ENCODE data around the gene FNBP1. TPM values are rescaled to one million over a fixed set of nuclear protein-coding genes. Genes with fewer than 3 reads are reported as not detected.

FNBP1 gene
- total and polyA plus RNA-seq, 2 of the 13 experiments (the other 11 are each of a cell fraction or from before 2014, with no cell fraction given), result 5.4 to 19.5 TPM

- no peak overlapping the region for H3K4me3 ChIP-seq (replicated peaks in 1 of 3; ENCODE audit: insufficient read depth in 1 of 3, low read depth in 2 of 3, low read length in 3 of 3)
- no peaks in the 10 kb centered on the region for H3K9me3 ChIP-seq (ENCODE audit: low read length)
- in situ Hi-C loops (cut with HindIII; ENCODE audit: extremely low pct_ligation_motif_present, low pct_unique_long_range_greater_than_20kb), result no loop called here
- H2AFZ ChIP-seq (ENCODE audit: low read length), result no peak overlapping the region
- WGBS (ENCODE audit: low lambda C conversion rate), result 74% methylated on average over 10 of the region's 10 CpGs
- no peak overlapping the region for H3K4me2 ChIP-seq (ENCODE audit: low read depth, low read length)
- no peak overlapping the region for H3K27ac ChIP-seq (ENCODE audit: extremely low read length, insufficient read depth, low read length)
- intact Hi-C loops (cut with micrococcal nuclease; ENCODE audit: unreplicated experiment), result no loop called here
- ChIA-PET CTCF (ENCODE audit: low intra/inter-chr PET ratio, low total read pairs) (no interaction called here), POLR2A (no interaction called here)
- peaks cover 10% of the 10 kb centered on the region for H3K4me1 ChIP-seq (ENCODE audit: insufficient read depth, low read length)
- TF ChIP-seq ZNF790 (CRISPR knock-in tag; IDR thresholded peaks at IDR 0.05; ENCODE audit: borderline replicate concordance) (no peak), ARHGAP35 (CRISPR knock-in tag; IDR thresholded peaks at IDR 0.05; ENCODE audit: borderline replicate concordance) (no peak), MED13 (CRISPR knock-in tag; IDR thresholded peaks at IDR 0.05) (no peak), HOMEZ (CRISPR knock-in tag; IDR thresholded peaks at IDR 0.05; ENCODE audit: low read depth) (no peak), ZNF460 (CRISPR knock-in tag; IDR thresholded peaks at IDR 0.05; ENCODE audit: borderline replicate concordance) (no peak), SNRNP70 (IDR thresholded peaks at IDR 0.05; ENCODE audit: low read depth, low read length) (no peak), MAF1 (CRISPR knock-in tag; IDR thresholded peaks at IDR 0.05; ENCODE audit: borderline replicate concordance) (no peak), PRDM10 (CRISPR knock-in tag; IDR thresholded peaks at IDR 0.05; ENCODE audit: low read depth) (no peak)
- H3K79me2 ChIP-seq (ENCODE audit: insufficient read depth, low read length), result no peaks in the 10 kb centered on the region
- no TSS peak for BruUV-seq (replicated peaks)
- DNase-seq (ENCODE audit: low spot score), result no peak
- H3K36me3 ChIP-seq (replicated peaks in 1 of 2; ENCODE audit: control insufficient read depth in 1 of 2, insufficient read depth in 2 of 2, low read length in 2 of 2), result no peaks in the 10 kb centered on the region
- no peak overlapping the region for H3K9ac ChIP-seq (ENCODE audit: insufficient read depth, low read depth, low read length)
- FAIRE-seq, result no peak
- ATAC-seq, result no peak
- H4K20me1 ChIP-seq (ENCODE audit: insufficient read depth, low read length), result no peaks in the 10 kb centered on the region
- H3K27me3 ChIP-seq (ENCODE audit: control insufficient read depth in 1 of 2, insufficient read depth in 2 of 2, low read length in 2 of 2), result no peaks in the 10 kb centered on the region; a peak in 1 of 5 replicates
These were observed 203.5 kb downstream of the FNBP1 start for GRCh38 chr9:129839324-129840023.
